K562 (cell line): Measurements from ENCODE around the gene STK11. TPM values are rescaled to one million over a fixed set of nuclear protein-coding genes. Genes with fewer than 3 reads are reported as not detected.

Source experiments
- BHLHE40 ChIP-seq: IDR thresholded peaks from 2 replicates; pipeline ENCODE4 v1.6.1; 2011; ENCODE audit warnings: low read length, improper control_type of control experiment
- CHD4 ChIP-seq: fragments of 200-600 bp; sonication (generic); IDR thresholded peaks from 3 replicates; pipeline ENCODE4 v1.6.1; 2012; ENCODE audit warnings: low read depth, mild to moderate bottlenecking, mixed read lengths, low read length, inconsistent platforms; ENCODE audit not compliant: insufficient read depth, insufficient replicate concordance, poor library complexity, severe bottlenecking
- ELK3 ChIP-seq: fragments of 450-650 bp; formaldehyde crosslinking; IDR thresholded peaks from 2 replicates; pipeline ENCODE4 v1.4.0; 2020; ENCODE audit warnings: mild to moderate bottlenecking
- GTF3C2 ChIP-seq: IDR thresholded peaks from 3 replicates; pipeline ENCODE4 v1.6.1; 2011; ENCODE audit warnings: borderline replicate concordance, mild to moderate bottlenecking, moderate library complexity; ENCODE audit not compliant: insufficient read length; ENCODE audit errors: extremely low read depth
- JUNB ChIP-seq: fragments of 450-650 bp; formaldehyde crosslinking; conservative IDR thresholded peaks from 2 replicates; pipeline ENCODE4 v1.4.0; 2020; ENCODE audit warnings: mild to moderate bottlenecking
- PATZ1 ChIP-seq: fragments of 250-450 bp; sonication (Bioruptor Pico); IDR thresholded peaks from 2 replicates; pipeline ENCODE4 v1.5.0; 2020; ENCODE audit warnings: mild to moderate bottlenecking, borderline replicate concordance
- PHF21A ChIP-seq: fragments of 450-650 bp; IDR thresholded peaks from 2 replicates; pipeline ENCODE4 v1.6.1; 2017; ENCODE audit warnings: low read depth, borderline replicate concordance
- SRSF1 ChIP-seq: fragments of 200-400 bp; formaldehyde crosslinking; IDR thresholded peaks from 2 replicates; pipeline ENCODE4 v1.6.1; 2017; ENCODE audit warnings: mild to moderate bottlenecking, low read depth, low read length, moderate library complexity
- XRCC4 ChIP-seq: IDR thresholded peaks from one replicate; pipeline ENCODE4 v1.6.1; 2011; ENCODE audit not compliant: insufficient read depth, insufficient read length; ENCODE audit errors: extremely low read depth
- ZBTB8A ChIP-seq: fragments of 450-650 bp; IDR thresholded peaks from 2 replicates; pipeline ENCODE4 v1.6.1; 2018; ENCODE audit warnings: mild to moderate bottlenecking, moderate library complexity; ENCODE audit not compliant: partially characterized antibody
- ZFX ChIP-seq: sonication (generic); formaldehyde crosslinking; IDR thresholded peaks from 2 replicates; pipeline ENCODE4 v1.8.0; 2022; ENCODE audit warnings: mild to moderate bottlenecking, missing genetic modification reagents, moderate library complexity
- ZNF311 ChIP-seq: fragments of 250-450 bp; sonication (Bioruptor Pico); IDR thresholded peaks from 2 replicates; pipeline ENCODE4 v1.4.0; 2020; ENCODE audit warnings: mild to moderate bottlenecking, moderate library complexity
- ZNF785 ChIP-seq: fragments of 250-450 bp; sonication (Bioruptor Pico); IDR thresholded peaks from 2 replicates; pipeline ENCODE4 v1.4.0; 2020; ENCODE audit warnings: mild to moderate bottlenecking
- polyA plus RNA-seq, 8 experiments: library from polyadenylated mRNA; depleted of rRNA in 4 of 8; stranded (reverse) in 5 of 8; unstranded in 3 of 8; fragments of >200 nt; fragmentation: Nextera tagmentation in 2 of 8; fragmentation: Illumina TruSeq in 1 of 8; extraction: Ambion mirVana in 2 of 8; extraction: Trizol in 1 of 8; gene quantifications; 2 replicates each; pipeline versions ENCODE4 v1.2.1 to v1.2.3, GENCODE V29; 2011 to 2014; ENCODE audit warnings: inconsistent platforms in 1 of 8, missing spikeins in 1 of 8
- total RNA-seq, 7 experiments: library from RNA; depleted of rRNA in 6 of 7; stranded (reverse); fragments of >200 nt in 6 of 7; fragmentation: Illumina TruSeq in 2 of 7; extraction: Trizol in 2 of 7; gene quantifications; 2 replicates each; pipeline versions ENCODE4 v1.2.1 to v1.2.3, GENCODE V29; 2011 to 2021; ENCODE audit warnings: low replicate concordance in 1 of 7
- TF ChIP-seq, protein P1 (sequence below), 2 experiments: IDR thresholded peaks in 1 of 2; conservative IDR thresholded peaks in 1 of 2; 2 replicates each; pipeline ENCODE4 v1.6.1; 2016; ENCODE audit warnings: low read depth in 2 of 2, mild to moderate bottlenecking in 1 of 2, missing compliant biosample characterization in 1 of 2, missing genetic modification characterization in 1 of 2, moderate library complexity in 1 of 2
- TF ChIP-seq, protein P2 (sequence below): sonication (generic); formaldehyde crosslinking; IDR thresholded peaks from 2 replicates; pipeline ENCODE4 v1.8.1; 2023; ENCODE audit warnings: mild to moderate bottlenecking, missing genetic modification reagents, moderate library complexity

The STK11 gene
- total and polyA plus RNA-seq, 9 of the 15 experiments (the other 6 are each of a cell fraction or from before 2014, with no cell fraction given) = 0.15 to 96.5 (median 31.7) TPM

- TF ChIP-seq ZNF785 (no peak), ZBTB8A (no peak), ZNF311 (no peak), SRSF1 (no peak), CHD4 (no peak), JUNB (CRISPR knock-in tag) (no peak), ZFX (CRISPR knock-in tag) (peak; percentile 48), ELK3 (CRISPR knock-in tag) (no peak), PHF21A (no peak), PATZ1 (CRISPR knock-in tag) (no peak), BHLHE40 (no peak), GTF3C2 (no peak), XRCC4 (no peak)
- TF ChIP-seq, protein P1, sequence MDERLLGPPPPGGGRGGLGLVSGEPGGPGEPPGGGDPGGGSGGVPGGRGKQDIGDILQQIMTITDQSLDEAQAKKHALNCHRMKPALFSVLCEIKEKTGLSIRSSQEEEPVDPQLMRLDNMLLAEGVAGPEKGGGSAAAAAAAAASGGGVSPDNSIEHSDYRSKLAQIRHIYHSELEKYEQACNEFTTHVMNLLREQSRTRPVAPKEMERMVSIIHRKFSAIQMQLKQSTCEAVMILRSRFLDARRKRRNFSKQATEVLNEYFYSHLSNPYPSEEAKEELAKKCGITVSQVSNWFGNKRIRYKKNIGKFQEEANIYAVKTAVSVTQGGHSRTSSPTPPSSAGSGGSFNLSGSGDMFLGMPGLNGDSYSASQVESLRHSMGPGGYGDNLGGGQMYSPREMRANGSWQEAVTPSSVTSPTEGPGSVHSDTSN (CRISPR knock-in tag; IDR thresholded peaks at IDR 0.05; ENCODE audit: low read depth) = no peak
- TF ChIP-seq, protein P1 (tag; conservative IDR thresholded peaks at IDR 0.05; ENCODE audit: low read depth) = no peak
- TF ChIP-seq, protein P2, sequence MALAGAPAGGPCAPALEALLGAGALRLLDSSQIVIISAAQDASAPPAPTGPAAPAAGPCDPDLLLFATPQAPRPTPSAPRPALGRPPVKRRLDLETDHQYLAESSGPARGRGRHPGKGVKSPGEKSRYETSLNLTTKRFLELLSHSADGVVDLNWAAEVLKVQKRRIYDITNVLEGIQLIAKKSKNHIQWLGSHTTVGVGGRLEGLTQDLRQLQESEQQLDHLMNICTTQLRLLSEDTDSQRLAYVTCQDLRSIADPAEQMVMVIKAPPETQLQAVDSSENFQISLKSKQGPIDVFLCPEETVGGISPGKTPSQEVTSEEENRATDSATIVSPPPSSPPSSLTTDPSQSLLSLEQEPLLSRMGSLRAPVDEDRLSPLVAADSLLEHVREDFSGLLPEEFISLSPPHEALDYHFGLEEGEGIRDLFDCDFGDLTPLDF = 0 out of 2 replicates have a peak, but pooled peaks have one; percentile 9
Measured at GRCh38 chr19:1269478-1270212, 64.1 kb downstream of the STK11 start (continued).
